ENCODE measurements around the gene PRKG1.

Gene PRKG1

GRCh38 chr10:52128056-52128683 is 1053.9 kb downstream of the PRKG1 start:
- Histone ChIP-seq H3K27ac (ENCODE audit: low read length) (no peak overlapping the region), H2AFZ (ENCODE audit: low read depth, low read length) (no peak overlapping the region), H3K4me1 (ENCODE audit: low read length) (no peaks in the 10 kb centered on the region), H3K9ac (ENCODE audit: low read length) (no peak overlapping the region), H3K36me3 (replicated peaks; ENCODE audit: low read depth, low read length) (no peaks in the 10 kb centered on the region), H3K4me3 (ENCODE audit: low read length) (no peak overlapping the region), H3K9me3 (ENCODE audit: insufficient read depth, low read length) (no peaks in the 10 kb centered on the region), H3K4me2 (ENCODE audit: low read length) (no peak overlapping the region), H4K20me1 (ENCODE audit: insufficient read depth, low read length) (no peaks in the 10 kb centered on the region), H3K79me2 (ENCODE audit: low read length) (no peaks in the 10 kb centered on the region), H3K27me3 (ENCODE audit: low read depth, low read length) (no peaks in the 10 kb centered on the region)
- no peak for TF ChIP-seq EZH2phosphoT487 (IDR thresholded peaks at IDR 0.05; ENCODE audit: low read depth)
- no peak for TF ChIP-seq CTCF (IDR thresholded peaks at IDR 0.05; ENCODE audit: low read depth, low read length)

DNA sequence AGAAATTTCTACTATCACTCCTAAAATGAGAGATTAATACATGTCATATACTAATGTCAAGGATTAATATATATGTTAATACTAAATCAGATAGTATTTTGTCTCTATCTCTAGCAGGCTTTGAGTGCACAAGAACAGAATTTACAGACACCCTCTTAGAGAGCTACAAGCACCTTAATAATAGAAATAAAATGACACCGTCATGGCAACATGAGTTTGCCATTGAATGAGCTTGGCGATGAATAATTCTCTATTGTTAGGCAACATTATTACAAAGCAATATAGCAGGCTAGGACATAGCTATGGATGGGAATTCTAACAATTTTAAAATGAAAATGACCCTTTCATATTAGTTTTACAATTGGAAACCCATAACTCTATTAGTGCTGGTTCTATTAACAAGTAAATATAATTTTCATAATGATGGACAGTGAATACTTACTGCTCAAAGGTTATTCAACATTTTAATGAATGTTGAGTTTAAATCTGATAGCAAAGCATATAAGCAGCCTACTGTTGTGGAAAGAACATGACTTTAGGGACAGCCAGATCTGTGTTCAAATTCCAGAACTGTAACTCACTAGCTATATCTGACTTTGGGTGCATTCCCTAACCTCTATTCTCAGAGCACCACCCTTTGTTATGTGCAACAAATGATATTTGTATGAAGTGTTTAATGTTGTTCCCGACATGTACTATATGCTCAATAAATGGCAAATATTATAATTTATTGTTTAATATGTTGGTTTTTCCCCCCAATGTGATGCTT is 1055.3 kb downstream of the PRKG1 start:
- Histone ChIP-seq H3K9me3 (ENCODE audit: insufficient read depth, low read length) (no peaks in the 10 kb centered on the region), H3K4me2 (ENCODE audit: low read length) (no peak overlapping the region), H3K4me1 (ENCODE audit: low read length) (no peaks in the 10 kb centered on the region), H3K27me3 (ENCODE audit: low read depth, low read length) (no peaks in the 10 kb centered on the region), H3K4me3 (ENCODE audit: low read length) (no peak overlapping the region), H3K27ac (ENCODE audit: low read length) (no peak overlapping the region), H4K20me1 (ENCODE audit: insufficient read depth, low read length) (no peaks in the 10 kb centered on the region), H3K9ac (ENCODE audit: low read length) (no peak overlapping the region), H2AFZ (ENCODE audit: low read depth, low read length) (no peak overlapping the region), H3K79me2 (ENCODE audit: low read length) (no peaks in the 10 kb centered on the region), H3K36me3 (replicated peaks; ENCODE audit: low read depth, low read length) (no peaks in the 10 kb centered on the region)
- TF ChIP-seq CTCF (IDR thresholded peaks at IDR 0.05; ENCODE audit: low read depth, low read length), result no peak
- TF ChIP-seq EZH2phosphoT487 (IDR thresholded peaks at IDR 0.05; ENCODE audit: low read depth), result no peak

DNA sequence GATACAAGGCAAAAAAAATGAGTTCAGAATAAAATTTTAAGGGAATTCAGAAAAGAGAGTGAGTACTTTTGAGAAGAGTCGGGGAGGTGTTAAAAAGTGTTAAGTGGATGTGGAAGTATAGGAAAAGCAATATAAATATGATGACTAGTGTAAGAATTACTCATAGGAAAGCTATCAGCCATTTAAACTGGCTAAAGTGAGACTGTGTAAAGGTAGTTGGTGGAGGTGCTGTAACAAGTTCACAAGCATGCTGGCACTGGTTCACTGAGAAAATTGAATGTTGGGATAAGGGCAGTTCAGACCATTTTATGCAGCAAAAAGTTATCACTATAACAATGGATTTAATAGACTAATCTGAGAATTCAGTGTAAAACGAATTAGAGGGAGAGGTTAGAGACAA is 1060.8 kb downstream of the PRKG1 start:
- Histone ChIP-seq H3K79me2 (ENCODE audit: low read length) (no peaks in the 10 kb centered on the region), H3K4me3 (ENCODE audit: low read length) (no peak overlapping the region), H3K27ac (ENCODE audit: low read length) (no peak overlapping the region), H3K4me2 (ENCODE audit: low read length) (no peak overlapping the region), H3K36me3 (replicated peaks; ENCODE audit: low read depth, low read length) (no peaks in the 10 kb centered on the region), H2AFZ (ENCODE audit: low read depth, low read length) (no peak overlapping the region), H3K27me3 (ENCODE audit: low read depth, low read length) (no peaks in the 10 kb centered on the region), H4K20me1 (ENCODE audit: insufficient read depth, low read length) (no peaks in the 10 kb centered on the region), H3K4me1 (ENCODE audit: low read length) (peaks cover 8% of the 10 kb centered on the region), H3K9me3 (ENCODE audit: insufficient read depth, low read length) (no peaks in the 10 kb centered on the region), H3K9ac (ENCODE audit: low read length) (no peak overlapping the region)
- TF ChIP-seq CTCF (IDR thresholded peaks at IDR 0.05; ENCODE audit: low read depth, low read length) (no peak), EZH2phosphoT487 (IDR thresholded peaks at IDR 0.05; ENCODE audit: low read depth) (no peak)

- Histone ChIP-seq H3K36me3 (replicated peaks; ENCODE audit: low read depth, low read length) (no peaks in the 10 kb centered on the region), H3K9me3 (ENCODE audit: insufficient read depth, low read length) (no peaks in the 10 kb centered on the region), H3K27ac (ENCODE audit: low read length) (no peak overlapping the region)
These were observed 1062.6 kb downstream of the PRKG1 start for GRCh38 chr10:52136921-52137320.

More at GRCh38 chr10:52136921-52137320, 1062.6 kb downstream of the PRKG1 start:
- no peak overlapping the region for H3K4me3 ChIP-seq (ENCODE audit: low read length)
- H3K27me3 ChIP-seq (ENCODE audit: low read depth, low read length), result no peaks in the 10 kb centered on the region
- peaks cover 8% of the 10 kb centered on the region for H3K4me1 ChIP-seq (ENCODE audit: low read length)
- H4K20me1 ChIP-seq (ENCODE audit: insufficient read depth, low read length), result no peaks in the 10 kb centered on the region
- TF ChIP-seq EZH2phosphoT487 (IDR thresholded peaks at IDR 0.05; ENCODE audit: low read depth) (no peak), CTCF (IDR thresholded peaks at IDR 0.05; ENCODE audit: low read depth, low read length) (no peak)
- H3K4me2 ChIP-seq (ENCODE audit: low read length), result no peak overlapping the region
- H2AFZ ChIP-seq (ENCODE audit: low read depth, low read length), result no peak overlapping the region
- H3K79me2 ChIP-seq (ENCODE audit: low read length), result no peaks in the 10 kb centered on the region
- no peak overlapping the region for H3K9ac ChIP-seq (ENCODE audit: low read length)

Data from OCI-LY3 (cell line).